Stimulated activated CD4-positive, alpha-beta T cell treated with anti-CD3 and anti-CD28 coated beads, Interleukin-12 subunit alpha, Interleukin-12 subunit beta, amount 100 ng/mL, for 4 hours (primary cell): ENCODE data around the gene SLX4.

Source experiments
- DNase-seq: peaks from one replicate; pipeline ENCODE4 v3.0.0-alpha.2; 2020

Gene SLX4

GRCh38 chr16:3548859-3549258 lies 62.5 kb downstream of the SLX4 start:
- DNase-seq = no peak

GRCh38 chr16:3548445-3548844 lies 63.0 kb downstream of the SLX4 start:
- DNase-seq = no peak

GRCh38 chr16:3546986-3547682 lies 64.3 kb downstream of the SLX4 start:
- DNase-seq = no peak

GRCh38 chr16:3542601-3543373 lies 68.6 kb downstream of the SLX4 start:
- DNase-seq = no peak

- DNase-seq = no peak
Measured at GRCh38 chr16:3541527-3542155, 69.8 kb downstream of the SLX4 start.

GRCh38 chr16:3538222-3538621 lies 73.2 kb downstream of the SLX4 start:
- DNase-seq = no peak

- no peak for DNase-seq
Measured at GRCh38 chr16:3536851-3537250, 74.6 kb downstream of the SLX4 start.

- DNase-seq = no peak
Measured at GRCh38 chr16:3536271-3536731, 75.1 kb downstream of the SLX4 start.

- DNase-seq = no peak
Measured at GRCh38 chr16:3534126-3534525, 77.3 kb downstream of the SLX4 start.

- no peak for DNase-seq
Measured at GRCh38 chr16:3532741-3533140, 78.7 kb downstream of the SLX4 start.
